MCF 10A (cell line): Measurements from ENCODE around the gene LCN9. TPM values are rescaled to one million over a fixed set of nuclear protein-coding genes. Genes with fewer than 3 reads are reported as not detected.
"Not testable (repeated sequence)": the region's sequence is repeated elsewhere in the genome, so short reads cannot be mapped to it uniquely, and the experiment has no call there.

Experiments
- BruUV-seq: library from RNA; stranded (reverse); fragments of 400-500 nt; replicated peaks from 2 replicates; lab custom pipeline; 2021; lab: Mats Ljungman, UMichigan
- CTCF ChIA-PET: fragments of 300-600 bp; sonication (Branson Sonifier 250); formaldehyde crosslinking; extraction: SDS; loops from one replicate; lab custom pipeline; 2021; ENCODE audit warnings: antibody characterized with exemption, inconsistent platforms; lab: Yijun Ruan, JAX
- POLR2A ChIA-PET: fragments of 300-600, 350-650 bp; sonication (Branson Sonifier 250); formaldehyde crosslinking; extraction: SDS; loops from one replicate; lab custom pipeline; 2020; ENCODE audit warnings: antibody characterized with exemption, inconsistent platforms; lab: Yijun Ruan, JAX
- DNase-seq: peaks from one replicate; pipeline ENCODE4 v3.0.0-alpha.2; 2018; ENCODE audit not compliant: unreplicated experiment
- H3K27ac Mint-ChIP-seq: one replicate; pipeline ENCODE4 v1.8.0; 2022; ENCODE audit warnings: mild to moderate bottlenecking, low read depth, mixed read lengths; ENCODE audit not compliant: unreplicated experiment
- H3K27me3 Mint-ChIP-seq: one replicate; pipeline ENCODE4 v1.8.0; 2022; ENCODE audit warnings: mixed read lengths; ENCODE audit not compliant: insufficient read depth, unreplicated experiment
- H3K36me3 Mint-ChIP-seq: one replicate; pipeline ENCODE4 v1.8.0; 2022; ENCODE audit warnings: mild to moderate bottlenecking, moderate library complexity, mixed read lengths; ENCODE audit not compliant: insufficient read depth, unreplicated experiment
- H3K4me1 Mint-ChIP-seq: one replicate; pipeline ENCODE4 v1.8.0; 2022; ENCODE audit warnings: mixed read lengths; ENCODE audit not compliant: insufficient read depth, unreplicated experiment
- H3K4me3 Mint-ChIP-seq: one replicate; pipeline ENCODE4 v1.8.0; 2022; ENCODE audit warnings: mild to moderate bottlenecking, moderate library complexity, mixed read lengths; ENCODE audit not compliant: unreplicated experiment
- H3K9me3 Mint-ChIP-seq: one replicate; pipeline ENCODE4 v1.8.0; 2022; ENCODE audit warnings: mixed read lengths; ENCODE audit not compliant: unreplicated experiment
- intact Hi-C: fragments of 100-400 bp; cut with micrococcal nuclease; formaldehyde crosslinking; loops from 2 replicates; pipeline ENCODE4 v1.14.1; 2022
- total RNA-seq: library from RNA; stranded (reverse); gene quantifications from 2 replicates; pipeline ENCODE4 v1.2.3, GENCODE V29; 2022
- TF ChIP-seq, protein P1 (sequence below): fragments of 200-600 bp; IDR thresholded peaks from one replicate; pipeline ENCODE4 v1.8.0; 2022; ENCODE audit warnings: antibody characterized with exemption, mild to moderate bottlenecking; ENCODE audit not compliant: unreplicated experiment

LCN9 gene
- total RNA-seq, 1 experiment from 2014 or later = not detected

GRCh38 chr9:135669616-135670285 is 6.6 kb downstream of the LCN9 start:
- ChIA-PET POLR2A (no interaction called here), CTCF (no interaction called here)
- intact Hi-C loops = no loop called here
- Mint-ChIP-seq H3K36me3 (no peaks in the 10 kb centered on the region), H3K4me1 (no peaks in the 10 kb centered on the region), H3K9me3 (no peaks in the 10 kb centered on the region), H3K27ac (no peak overlapping the region), H3K4me3 (no peak overlapping the region), H3K27me3 (peaks cover 38% of the 10 kb centered on the region)
- no peak for DNase-seq
- no TSS peak for BruUV-seq
- TF ChIP-seq, protein P1, sequence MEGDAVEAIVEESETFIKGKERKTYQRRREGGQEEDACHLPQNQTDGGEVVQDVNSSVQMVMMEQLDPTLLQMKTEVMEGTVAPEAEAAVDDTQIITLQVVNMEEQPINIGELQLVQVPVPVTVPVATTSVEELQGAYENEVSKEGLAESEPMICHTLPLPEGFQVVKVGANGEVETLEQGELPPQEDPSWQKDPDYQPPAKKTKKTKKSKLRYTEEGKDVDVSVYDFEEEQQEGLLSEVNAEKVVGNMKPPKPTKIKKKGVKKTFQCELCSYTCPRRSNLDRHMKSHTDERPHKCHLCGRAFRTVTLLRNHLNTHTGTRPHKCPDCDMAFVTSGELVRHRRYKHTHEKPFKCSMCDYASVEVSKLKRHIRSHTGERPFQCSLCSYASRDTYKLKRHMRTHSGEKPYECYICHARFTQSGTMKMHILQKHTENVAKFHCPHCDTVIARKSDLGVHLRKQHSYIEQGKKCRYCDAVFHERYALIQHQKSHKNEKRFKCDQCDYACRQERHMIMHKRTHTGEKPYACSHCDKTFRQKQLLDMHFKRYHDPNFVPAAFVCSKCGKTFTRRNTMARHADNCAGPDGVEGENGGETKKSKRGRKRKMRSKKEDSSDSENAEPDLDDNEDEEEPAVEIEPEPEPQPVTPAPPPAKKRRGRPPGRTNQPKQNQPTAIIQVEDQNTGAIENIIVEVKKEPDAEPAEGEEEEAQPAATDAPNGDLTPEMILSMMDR = no peak

DNA sequence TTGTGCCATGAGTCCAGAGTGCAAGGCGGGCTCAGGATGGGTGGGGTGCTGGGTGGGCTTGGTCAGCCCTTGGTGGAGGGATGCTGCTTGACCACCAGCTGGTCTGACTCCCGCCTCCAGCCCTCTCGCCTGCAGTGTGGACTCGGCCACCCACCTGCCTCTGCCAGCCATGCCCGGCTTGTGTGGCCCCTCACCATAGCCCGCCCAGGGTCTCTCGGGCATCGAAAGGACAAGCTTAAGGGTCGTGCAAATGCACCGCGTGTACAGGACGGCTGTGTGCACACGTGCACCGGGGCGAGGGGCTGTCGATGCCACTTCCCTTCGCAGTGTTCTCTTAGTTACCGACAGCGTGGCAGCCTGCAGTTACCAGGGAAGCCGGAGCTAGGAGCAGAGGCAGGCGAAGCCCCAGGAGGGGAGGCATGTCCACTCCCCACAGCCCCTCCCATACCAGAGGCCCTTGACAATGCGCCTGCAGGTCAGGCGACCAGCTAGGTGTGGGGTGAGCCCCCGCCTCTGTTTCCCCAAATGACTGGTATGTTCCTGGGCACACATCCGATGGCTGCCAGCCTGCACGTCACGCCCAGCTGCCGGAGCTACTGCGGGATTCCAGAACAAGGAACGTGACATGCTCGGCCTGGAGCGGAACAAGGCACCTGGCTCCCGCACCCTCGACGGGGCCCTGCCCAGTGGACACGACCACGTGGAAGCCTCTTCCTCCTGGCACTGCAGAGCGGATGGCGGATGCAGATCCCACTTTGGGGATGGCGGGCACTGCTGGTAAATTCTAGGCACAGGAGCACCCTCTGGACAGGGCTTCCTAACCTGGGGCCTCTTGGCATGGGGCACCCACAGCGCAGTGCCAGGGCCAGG is 7.8 kb downstream of the LCN9 start:
- Mint-ChIP-seq H3K4me3 (no peak overlapping the region), H3K27ac (no peak overlapping the region), H3K36me3 (no peaks in the 10 kb centered on the region), H3K4me1 (no peaks in the 10 kb centered on the region), H3K9me3 (no peaks in the 10 kb centered on the region), H3K27me3 (peaks cover 28% of the 10 kb centered on the region)
- TF ChIP-seq, protein P1 = no peak
- intact Hi-C loops = no loop called here
- ChIA-PET POLR2A (no interaction called here), CTCF (no interaction called here)
- DNase-seq = no peak
- BruUV-seq = no TSS peak

GRCh38 chr9:135671591-135672041 is 8.5 kb downstream of the LCN9 start:
- TF ChIP-seq, protein P1 = no peak
- no peak overlapping the region for H3K27ac Mint-ChIP-seq
- H3K27me3 Mint-ChIP-seq = peaks cover 22% of the 10 kb centered on the region
- H3K4me1 Mint-ChIP-seq = no peaks in the 10 kb centered on the region
- CTCF ChIA-PET = no interaction called here
- H3K9me3 Mint-ChIP-seq = no peaks in the 10 kb centered on the region
- intact Hi-C loops = no loop called here
- no peak overlapping the region for H3K4me3 Mint-ChIP-seq
- H3K36me3 Mint-ChIP-seq = no peaks in the 10 kb centered on the region
- BruUV-seq = no TSS peak
- no peak for DNase-seq
- POLR2A ChIA-PET = no interaction called here

DNA sequence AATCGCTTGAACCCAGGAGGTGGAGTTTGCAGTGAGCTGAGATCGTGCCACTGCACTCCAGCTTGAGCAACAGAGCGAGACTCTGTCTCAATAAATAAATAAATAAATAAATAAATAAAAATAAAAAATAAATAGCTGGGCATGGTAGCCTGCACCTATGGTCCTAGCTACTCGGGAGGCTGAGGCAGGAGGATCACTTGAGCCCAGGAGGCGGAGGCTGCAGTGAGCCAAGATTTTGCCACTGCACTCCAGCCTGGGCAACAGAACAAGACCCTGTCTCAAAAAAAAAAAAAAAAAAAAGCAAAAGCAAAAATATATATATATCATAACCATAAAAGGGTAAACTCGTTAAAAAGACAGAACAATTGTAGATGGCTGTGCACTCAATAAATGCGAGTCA is 9.7 kb downstream of the LCN9 start:
- H3K4me3 Mint-ChIP-seq, H3K36me3 Mint-ChIP-seq, H3K9me3 Mint-ChIP-seq, H3K4me1 Mint-ChIP-seq, POLR2A ChIA-PET, DNase-seq, H3K27ac Mint-ChIP-seq, intact Hi-C loops, BruUV-seq: not testable (repeated sequence)
- CTCF ChIA-PET = interaction anchor here (0.8 kb wide), 1 partner anchor 68 kb away, joined by 3 read pairs; no protein-coding TSS in a partner anchor
- H3K27me3 Mint-ChIP-seq = peaks cover 19% of the 10 kb centered on the region
